ENCODE measurements around the gene DIRAS3.

- TF ChIP-seq CTCF (IDR thresholded peaks at IDR 0.05; ENCODE audit: low read depth, low read length) (no peak), EZH2phosphoT487 (IDR thresholded peaks at IDR 0.05; ENCODE audit: low read depth) (no peak)
Observed at GRCh38 chr1:68015971-68016370, 34.5 kb downstream of the DIRAS3 start.
